GM12865 (cell line): ENCODE measurements around the gene PPARD.

Experiments used
- DNase-seq: peaks from one replicate; pipeline ENCODE4 v3.0.0; 2010; ENCODE audit warnings: low read depth
- H3K4me3 ChIP-seq: 2 replicates; pipeline ENCODE4 v1.5.1; 2011; ENCODE audit warnings: mild to moderate bottlenecking, low read depth, low read length, control low read depth
- CTCF ChIP-seq: IDR thresholded peaks from 2 replicates; pipeline ENCODE4 v1.5.1; 2011; ENCODE audit warnings: low read length, control low read depth, low read depth, inconsistent platforms; ENCODE audit not compliant: insufficient read depth; ENCODE audit errors: missing control alignments

Gene PPARD

GRCh38 chr6:35367646-35368037 lies 25.3 kb downstream of the PPARD start:
- H3K4me3 ChIP-seq, result no peak overlapping the region
- TF ChIP-seq CTCF, result no peak
- no peak for DNase-seq

GRCh38 chr6:35368038-35368887 lies 25.9 kb downstream of the PPARD start:
- no peak overlapping the region for H3K4me3 ChIP-seq
- no peak for TF ChIP-seq CTCF
- DNase-seq, result peak; percentile 83

- peak overlapping the region; percentile 44 for H3K4me3 ChIP-seq
- peak; percentile 81 for DNase-seq
- TF ChIP-seq CTCF, result no peak
Measured at GRCh38 chr6:35370124-35370741, 27.9 kb downstream of the PPARD start.

GRCh38 chr6:35370785-35371493 lies 28.6 kb downstream of the PPARD start:
- H3K4me3 ChIP-seq, result peak overlapping the region; percentile 33
- DNase-seq, result peak; percentile 38
- no peak for TF ChIP-seq CTCF

GRCh38 chr6:35371494-35372262 lies 29.3 kb downstream of the PPARD start:
- no peak for TF ChIP-seq CTCF

GRCh38 chr6:35372633-35373032 lies 30.3 kb downstream of the PPARD start:
- no peak for DNase-seq
- H3K4me3 ChIP-seq, result no peak overlapping the region
- no peak for TF ChIP-seq CTCF

More at GRCh38 chr6:35371494-35372262, 29.3 kb downstream of the PPARD start:
- DNase-seq, result no peak
- no peak overlapping the region for H3K4me3 ChIP-seq
